K562 (cell line): ENCODE measurements around the gene DPP3. TPM values are rescaled to one million over a fixed set of nuclear protein-coding genes. Genes with fewer than 3 reads are reported as not detected.

Source experiments
- BRCA1 ChIP-seq, 2 experiments: fragments of 450-650 bp in 1 of 2; sonication (generic) in 1 of 2; formaldehyde crosslinking in 1 of 2; IDR thresholded peaks; 2 replicates each; pipeline versions ENCODE4 v1.5.0 to v1.6.1; 2017 to 2020; ENCODE audit warnings: mild to moderate bottlenecking in 1 of 2, missing genetic modification reagents in 1 of 2
- DNMT1 ChIP-seq: fragments of 450-650 bp; IDR thresholded peaks from 2 replicates; pipeline ENCODE4 v1.6.1; 2016; ENCODE audit warnings: antibody characterized with exemption, mild to moderate bottlenecking
- FOXP4 ChIP-seq: sonication (generic); formaldehyde crosslinking; IDR thresholded peaks from 2 replicates; pipeline ENCODE4 v1.8.0; 2022; ENCODE audit warnings: mild to moderate bottlenecking, missing genetic modification reagents, borderline replicate concordance
- HDAC1 ChIP-seq, 2 experiments: fragments of 450-650 bp; IDR thresholded peaks; 2 replicates each; pipeline ENCODE4 v1.6.1; 2016 to 2017; ENCODE audit warnings: inconsistent platforms in 1 of 2, mild to moderate bottlenecking in 1 of 2, moderate library complexity in 1 of 2
- HDAC8 ChIP-seq: fragments of 450-650 bp; IDR thresholded peaks from 2 replicates; pipeline ENCODE4 v1.6.1; 2016; ENCODE audit warnings: mild to moderate bottlenecking, missing genetic modification characterization, moderate library complexity, missing compliant biosample characterization
- KAT7 ChIP-seq: sonication (generic); formaldehyde crosslinking; IDR thresholded peaks from 2 replicates; pipeline ENCODE4 v1.8.0; 2022; ENCODE audit warnings: missing genetic modification reagents, mild to moderate bottlenecking, borderline replicate concordance
- KLF6 ChIP-seq: fragments of 250-450 bp; sonication (Bioruptor Pico); IDR thresholded peaks from 2 replicates; pipeline ENCODE4 v1.4.0; 2020; ENCODE audit warnings: mild to moderate bottlenecking, moderate library complexity, borderline replicate concordance
- NFXL1 ChIP-seq: fragments of 450-650 bp; formaldehyde crosslinking; IDR thresholded peaks from 2 replicates; pipeline ENCODE4 v1.4.0; 2021; ENCODE audit warnings: mild to moderate bottlenecking
- POLR2AphosphoS5 ChIP-seq: IDR thresholded peaks from 2 replicates; pipeline ENCODE4 v1.6.1; 2011; ENCODE audit warnings: mild to moderate bottlenecking, low read depth, low read length, moderate library complexity; ENCODE audit not compliant: control insufficient read depth, insufficient read depth
- POLR2G ChIP-seq: fragments of 200-400 bp; formaldehyde crosslinking; IDR thresholded peaks from 2 replicates; pipeline ENCODE4 v1.6.1; 2017; ENCODE audit warnings: low read depth, mild to moderate bottlenecking, antibody characterized with exemption, low read length, moderate library complexity
- PREB ChIP-seq: sonication (generic); formaldehyde crosslinking; IDR thresholded peaks from 2 replicates; pipeline ENCODE4 v1.8.1; 2023; ENCODE audit warnings: mild to moderate bottlenecking, missing genetic modification reagents
- THRA ChIP-seq: fragments of 450-650 bp; IDR thresholded peaks from 2 replicates; pipeline ENCODE4 v1.6.1; 2017; ENCODE audit warnings: mild to moderate bottlenecking, moderate library complexity
- ZBTB9 ChIP-seq: fragments of 450-650 bp; formaldehyde crosslinking; IDR thresholded peaks from 2 replicates; pipeline ENCODE4 v1.4.0; 2020; ENCODE audit warnings: mild to moderate bottlenecking, moderate library complexity
- ZNF75A ChIP-seq: fragments of 450-650 bp; formaldehyde crosslinking; IDR thresholded peaks from 2 replicates; pipeline ENCODE4 v1.4.0; 2020; ENCODE audit warnings: mild to moderate bottlenecking
- ZZZ3 ChIP-seq: fragments of 450-650 bp; IDR thresholded peaks from 2 replicates; pipeline ENCODE4 v1.6.1; 2016; ENCODE audit warnings: antibody characterized with exemption, mild to moderate bottlenecking, moderate library complexity
- polyA plus RNA-seq, 8 experiments: library from polyadenylated mRNA; depleted of rRNA in 4 of 8; stranded (reverse) in 5 of 8; unstranded in 3 of 8; fragments of >200 nt; fragmentation: Nextera tagmentation in 2 of 8; fragmentation: Illumina TruSeq in 1 of 8; extraction: Ambion mirVana in 2 of 8; extraction: Trizol in 1 of 8; gene quantifications; 2 replicates each; pipeline versions ENCODE4 v1.2.1 to v1.2.3, GENCODE V29; 2011 to 2014; ENCODE audit warnings: inconsistent platforms in 1 of 8, missing spikeins in 1 of 8
- total RNA-seq, 7 experiments: library from RNA; depleted of rRNA in 6 of 7; stranded (reverse); fragments of >200 nt in 6 of 7; fragmentation: Illumina TruSeq in 2 of 7; extraction: Trizol in 2 of 7; gene quantifications; 2 replicates each; pipeline versions ENCODE4 v1.2.1 to v1.2.3, GENCODE V29; 2011 to 2021; ENCODE audit warnings: low replicate concordance in 1 of 7

The DPP3 gene
- total and polyA plus RNA-seq, 9 of the 15 experiments (the other 6 are each of a cell fraction or from before 2014, with no cell fraction given): 3.7 to 69.2 (median 43.3) TPM

DNA sequence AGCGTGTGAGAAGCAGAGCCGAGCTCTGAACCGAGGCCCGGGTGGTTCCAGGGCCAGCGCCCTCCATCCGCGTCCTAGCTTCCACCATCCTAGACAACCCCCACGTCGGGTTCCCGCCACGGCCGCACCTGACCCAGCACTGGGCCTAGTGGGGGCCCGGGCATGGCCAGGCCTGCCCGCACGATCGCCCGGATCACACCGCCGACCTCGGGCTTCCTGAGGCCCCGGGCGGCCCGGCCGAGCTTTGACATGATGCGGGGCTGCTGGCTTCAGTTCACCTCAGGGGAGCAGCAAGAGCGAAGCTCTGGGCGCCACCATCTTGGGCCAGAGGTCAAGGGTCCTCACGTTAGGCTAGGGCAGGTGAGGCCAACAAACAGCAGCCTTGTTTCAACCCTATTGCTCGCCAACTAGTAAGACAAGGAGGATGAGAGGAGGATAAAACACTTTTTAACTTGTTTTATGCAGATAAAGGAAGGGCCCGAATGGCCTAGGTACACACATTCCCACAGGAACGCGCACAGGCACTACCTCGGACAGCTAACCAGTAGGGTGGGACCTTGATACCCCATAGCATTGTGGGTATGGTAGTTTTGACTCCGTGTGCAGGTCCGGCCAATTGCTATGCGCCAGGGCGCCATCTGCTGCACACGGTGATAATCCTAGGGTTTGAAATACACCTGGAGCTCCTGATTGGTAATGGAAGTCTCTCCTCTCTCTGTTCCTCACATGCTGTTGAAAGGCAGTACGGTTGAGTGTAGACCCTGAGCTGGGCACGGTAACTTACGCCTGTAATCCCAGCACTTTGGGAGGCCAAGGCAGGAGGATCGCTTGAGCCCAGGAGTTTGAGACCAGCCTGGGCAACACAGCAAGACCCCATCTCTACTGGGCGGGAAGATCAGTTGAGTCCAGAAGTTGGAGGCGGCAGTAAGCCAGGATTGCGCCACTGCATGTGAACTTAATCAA, 41.4 kb upstream of the DPP3 start, which contains the start of gene MRPL11 (continued):
- TF ChIP-seq HDAC8 (tag) (0 out of 2 replicates have a peak, but pooled peaks have one; percentile 67), KLF6 (CRISPR knock-in tag) (no peak), ZNF75A (CRISPR knock-in tag) (no peak), NFXL1 (no peak), BRCA1 (IDR thresholded peaks at IDR 0.05) (no peak), BRCA1 (CRISPR knock-in tag; IDR thresholded peaks at IDR 0.05) (no peak), FOXP4 (CRISPR knock-in tag) (peak; percentile 73; the same call in 1 of the 2 replicates), THRA (no peak), ZBTB9 (CRISPR knock-in tag) (no peak), ZZZ3 (no peak), PREB (CRISPR knock-in tag) (no peak), POLR2AphosphoS5 (peak; percentile 64; the same call in 1 of the 2 replicates), POLR2G (peak; percentile 87), HDAC1 (IDR thresholded peaks at IDR 0.05) (peak; percentile 21 to 95; a peak in 3 of 4 replicates), KAT7 (no peak), DNMT1 (no peak)
